Body of pancreas (tissue), 4 donors: ENCODE data around the gene PRR16.

Experiments used
- POLR2A ChIP-seq, 3 donors: fragments of 450-650 bp; IDR thresholded peaks; one replicate each; pipeline ENCODE4 v1.6.1; 2016; ENCODE audit warnings: antibody characterized with exemption in 3 of 3, mild to moderate bottlenecking in 2 of 3
- TF ChIP-seq, protein P1 (sequence below), 7 experiments: fragments of 450-650 bp in 4 of 7; fragments of 200-600 bp in 3 of 7; sonication (generic) in 3 of 7; IDR thresholded peaks; one replicate each; pipeline ENCODE4 v1.5.1; 2016 to 2019; ENCODE audit warnings: antibody characterized with exemption in 7 of 7

DNA sequence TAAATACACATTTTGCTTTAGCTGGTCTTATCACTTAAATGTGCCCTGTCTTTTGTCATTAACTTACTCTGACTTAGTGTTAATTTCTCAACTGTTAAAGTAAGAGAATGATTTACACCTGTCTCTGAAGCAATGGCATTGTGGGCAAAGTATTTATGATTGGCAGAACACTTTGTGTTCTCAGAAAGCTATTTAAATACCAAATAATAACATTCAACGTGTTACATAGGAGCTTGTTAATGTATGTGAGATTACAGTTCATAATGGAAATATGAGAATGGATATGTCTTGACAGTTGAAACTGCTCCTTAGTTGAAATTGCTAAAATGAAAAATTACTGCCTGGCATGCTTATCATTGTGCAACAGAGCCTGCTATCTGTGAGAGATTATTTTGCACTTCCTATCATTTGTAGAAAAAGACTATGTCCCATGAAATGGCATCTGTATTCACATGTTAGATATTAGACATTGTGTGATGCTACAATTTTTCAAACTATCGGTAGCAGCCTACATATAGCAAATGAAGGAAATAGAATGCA, 46.1 kb downstream of the PRR16 start:
- TF ChIP-seq, protein P1, sequence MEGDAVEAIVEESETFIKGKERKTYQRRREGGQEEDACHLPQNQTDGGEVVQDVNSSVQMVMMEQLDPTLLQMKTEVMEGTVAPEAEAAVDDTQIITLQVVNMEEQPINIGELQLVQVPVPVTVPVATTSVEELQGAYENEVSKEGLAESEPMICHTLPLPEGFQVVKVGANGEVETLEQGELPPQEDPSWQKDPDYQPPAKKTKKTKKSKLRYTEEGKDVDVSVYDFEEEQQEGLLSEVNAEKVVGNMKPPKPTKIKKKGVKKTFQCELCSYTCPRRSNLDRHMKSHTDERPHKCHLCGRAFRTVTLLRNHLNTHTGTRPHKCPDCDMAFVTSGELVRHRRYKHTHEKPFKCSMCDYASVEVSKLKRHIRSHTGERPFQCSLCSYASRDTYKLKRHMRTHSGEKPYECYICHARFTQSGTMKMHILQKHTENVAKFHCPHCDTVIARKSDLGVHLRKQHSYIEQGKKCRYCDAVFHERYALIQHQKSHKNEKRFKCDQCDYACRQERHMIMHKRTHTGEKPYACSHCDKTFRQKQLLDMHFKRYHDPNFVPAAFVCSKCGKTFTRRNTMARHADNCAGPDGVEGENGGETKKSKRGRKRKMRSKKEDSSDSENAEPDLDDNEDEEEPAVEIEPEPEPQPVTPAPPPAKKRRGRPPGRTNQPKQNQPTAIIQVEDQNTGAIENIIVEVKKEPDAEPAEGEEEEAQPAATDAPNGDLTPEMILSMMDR (IDR thresholded peaks at IDR 0.05): no peak
- TF ChIP-seq POLR2A (IDR thresholded peaks at IDR 0.05): no peak
